Body of pancreas (tissue), 4 donors: ENCODE measurements around the gene GRK6. TPM values are rescaled to one million over a fixed set of nuclear protein-coding genes. Genes with fewer than 3 reads are reported as not detected.

Experiments
- ATAC-seq: fragments of 150-250 bp; one replicate; pipeline ENCODE4 v1.9.1; 2016
- DNase-seq, 4 donors: peaks; one replicate each; pipeline ENCODE4 v3.0.0-alpha.2; 2019
- H3K27ac ChIP-seq, 4 donors: fragments of 200-600 bp; sonication (generic); 1 replicate in 3 of 4; 2 replicates in 1 of 4; pipeline versions ENCODE4 v1.5.1 to v1.6.1; 2016 to 2019; ENCODE audit warnings: mild to moderate bottlenecking in 1 of 4, mixed read lengths in 1 of 4, moderate library complexity in 1 of 4
- H3K27me3 ChIP-seq, 2 donors: fragments of 200-600 bp; sonication (generic); one replicate each; pipeline ENCODE4 v1.6.0; 2016; ENCODE audit warnings: mild to moderate bottlenecking in 1 of 2
- H3K36me3 ChIP-seq, 2 donors: fragments of 200-600 bp; sonication (generic); replicated peaks in 1 of 2; 2 replicates each; pipeline ENCODE4 v1.5.1; 2016; ENCODE audit warnings: low read depth in 2 of 2; ENCODE audit not compliant: insufficient read depth in 1 of 2
- H3K4me1 ChIP-seq: fragments of 200-600 bp; sonication (generic); one replicate; pipeline ENCODE4 v1.6.0; 2016
- H3K4me3 ChIP-seq, 2 donors: fragments of 200-600 bp; sonication (generic); 1 replicate in 1 of 2; 2 replicates in 1 of 2; pipeline ENCODE4 v1.5.1; 2016 to 2019
- H3K9me3 ChIP-seq, 3 donors: fragments of 200-600 bp; sonication (generic); 1 replicate in 2 of 3; 2 replicates in 1 of 3; pipeline ENCODE4 v1.5.1; 2016
- CTCF ChIP-seq, 7 experiments: fragments of 450-650 bp in 4 of 7; fragments of 200-600 bp in 3 of 7; sonication (generic) in 3 of 7; IDR thresholded peaks; one replicate each; pipeline ENCODE4 v1.5.1; 2016 to 2019; ENCODE audit warnings: antibody characterized with exemption in 7 of 7
- POLR2A ChIP-seq, 3 donors: fragments of 450-650 bp; IDR thresholded peaks; one replicate each; pipeline ENCODE4 v1.6.1; 2016; ENCODE audit warnings: antibody characterized with exemption in 3 of 3, mild to moderate bottlenecking in 2 of 3
- WGBS, 2 donors: methylation state at CpG; one replicate each; pipeline ENCODE4 v1.1.5; 2017; 5-methylcytosine and 5-hydroxymethylcytosine counted together
- intact Hi-C: fragments of 100-400 bp; cut with DNase I; formaldehyde crosslinking; loops from one replicate; pipeline ENCODE4 v1.15.1; 2023
- total RNA-seq, 2 donors: library from RNA; depleted of rRNA; stranded (reverse); fragments of >200 nt; gene quantifications; one replicate each; pipeline ENCODE4 v1.1.0, GENCODE V29; 2016

The GRK6 gene
- total RNA-seq, 2 donors from 2014 or later, result 13.7 to 20.8 TPM

GRCh38 chr5:177402271-177403043 is 24.0 kb upstream of the GRK6 start:
- H3K4me3 ChIP-seq, result no peak overlapping the region
- H3K36me3 ChIP-seq, result no peaks in the 10 kb centered on the region
- peaks cover 37% of the 10 kb centered on the region for H3K4me1 ChIP-seq
- ATAC-seq (peak; percentile 69), DNase-seq (peak; percentile 78 to 85 (median 84))
- H3K27ac ChIP-seq, result no peak overlapping the region
- no peaks in the 10 kb centered on the region for H3K9me3 ChIP-seq
- TF ChIP-seq POLR2A (IDR thresholded peaks at IDR 0.05) (no peak), CTCF (IDR thresholded peaks at IDR 0.05) (peak; percentile 18 to 73 (median 58))
- WGBS, 2 donors, result 4 to 8% methylated on average over 7 to 48 of the region's 49 CpGs
- intact Hi-C loops, result no loop called here
- peaks cover 0 to 18% of the 10 kb centered on the region in 2 donors for H3K27me3 ChIP-seq

- Histone ChIP-seq H3K36me3 (no peaks in the 10 kb centered on the region), H3K27ac (no peak overlapping the region), H3K4me3 (peak overlapping the region in 1 of 2 donors; percentile 22), H3K9me3 (no peaks in the 10 kb centered on the region), H3K4me1 (peaks cover 37% of the 10 kb centered on the region), H3K27me3 (peaks cover 0 to 18% of the 10 kb centered on the region in 2 donors)
- no peak for ATAC-seq
- intact Hi-C loops, result no loop called here
- peak in 3 of 4 donors; percentile 28 to 45 (median 36) for DNase-seq
- no peak for TF ChIP-seq POLR2A (IDR thresholded peaks at IDR 0.05)
- 1% methylated on average over 60 of the region's 61 CpGs; no CpG with 5 or more reads in 1 of the 2 donors for WGBS, 2 donors
Measured at GRCh38 chr5:177403102-177403791, 23.2 kb upstream of the GRK6 start.

GRCh38 chr5:177403792-177404640 is 22.5 kb upstream of the GRK6 start:
- Histone ChIP-seq H3K27ac (peak overlapping the region in 2 of 4 donors; percentile 5 to 14), H3K4me1 (peaks cover 37% of the 10 kb centered on the region)

GRCh38 chr5:177404641-177405179 is 21.8 kb upstream of the GRK6 start:
- no peak for ATAC-seq
- H3K4me1 ChIP-seq, result peaks cover 37% of the 10 kb centered on the region
- H3K4me3 ChIP-seq, result peak overlapping the region in 1 of 2 donors; percentile 22
- no peak for TF ChIP-seq CTCF (IDR thresholded peaks at IDR 0.05)
- peak in 1 of 3 donors; percentile 20 for TF ChIP-seq POLR2A (IDR thresholded peaks at IDR 0.05)
- DNase-seq, result peak in 1 of 4 donors; percentile 31
- peaks cover 0 to 13% of the 10 kb centered on the region in 2 donors for H3K27me3 ChIP-seq
- H3K9me3 ChIP-seq, result no peaks in the 10 kb centered on the region
- H3K27ac ChIP-seq, result peak overlapping the region in 2 of 4 donors; percentile 5 to 14
- 28 to 60% methylated on average over 2 to 16 of the region's 16 CpGs for WGBS, 2 donors
- intact Hi-C loops, result no loop called here
- H3K36me3 ChIP-seq, result no peaks in the 10 kb centered on the region

More at GRCh38 chr5:177403792-177404640, 22.5 kb upstream of the GRK6 start:
- Histone ChIP-seq H3K4me3 (peak overlapping the region; percentile 22 to 38), H3K36me3 (no peaks in the 10 kb centered on the region), H3K27me3 (peaks cover 0 to 18% of the 10 kb centered on the region in 2 donors), H3K9me3 (no peaks in the 10 kb centered on the region)
- peak in 1 of 3 donors; percentile 24 for TF ChIP-seq POLR2A (IDR thresholded peaks at IDR 0.05)
- TF ChIP-seq CTCF (IDR thresholded peaks at IDR 0.05), result peak; percentile 56 to 91 (median 83)
- intact Hi-C loops, result no loop called here
- 0% methylated on average over 17 to 89 of the region's 93 CpGs for WGBS, 2 donors
- peak; percentile 84 to 91 (median 91) for DNase-seq
- peak; percentile 89 for ATAC-seq
